ENCODE results near the gene TFF3.

TFF3 gene

DNA sequence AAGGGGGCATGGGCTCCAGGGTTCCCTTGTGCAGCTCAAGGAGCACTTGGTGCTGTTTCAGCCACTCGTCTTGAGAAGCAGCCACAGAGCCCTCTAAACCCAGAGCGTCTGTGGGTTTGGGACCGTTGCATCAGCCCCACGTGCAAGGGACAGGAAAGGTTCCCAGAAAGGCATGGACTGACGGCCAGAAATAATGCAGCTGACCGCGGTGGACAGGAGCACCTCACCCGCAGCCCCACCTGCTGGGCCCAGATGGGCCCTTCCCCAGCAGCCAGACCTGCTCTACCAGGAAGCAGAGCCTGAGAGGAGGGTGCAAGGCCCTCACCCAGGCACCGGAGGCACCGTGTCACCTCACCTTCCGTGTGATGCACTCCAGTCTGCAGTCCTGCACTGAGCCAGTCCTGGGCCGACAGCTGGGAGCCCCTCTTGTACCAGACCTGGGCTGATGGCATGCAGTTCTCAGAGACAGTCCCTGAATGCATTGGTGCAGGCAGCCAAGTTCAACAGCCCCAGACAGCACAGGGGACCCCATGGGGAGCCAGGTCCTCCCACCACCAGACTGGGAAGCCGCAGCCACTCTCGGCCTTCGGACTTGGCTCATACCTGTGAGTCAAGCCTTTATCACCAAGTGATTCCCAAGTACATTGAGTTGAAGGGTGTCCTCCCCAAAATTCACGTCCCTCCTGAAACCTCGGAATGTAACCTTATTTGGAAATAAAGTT lies 4.8 kb upstream of the TFF3 start:
- no peak for DNase-seq

- no peak for DNase-seq
Measured at GRCh38 chr21:42319376-42319775, 4.2 kb upstream of the TFF3 start.

GRCh38 chr21:42317826-42318746 lies 2.9 kb upstream of the TFF3 start:
- no peak for DNase-seq

DNA sequence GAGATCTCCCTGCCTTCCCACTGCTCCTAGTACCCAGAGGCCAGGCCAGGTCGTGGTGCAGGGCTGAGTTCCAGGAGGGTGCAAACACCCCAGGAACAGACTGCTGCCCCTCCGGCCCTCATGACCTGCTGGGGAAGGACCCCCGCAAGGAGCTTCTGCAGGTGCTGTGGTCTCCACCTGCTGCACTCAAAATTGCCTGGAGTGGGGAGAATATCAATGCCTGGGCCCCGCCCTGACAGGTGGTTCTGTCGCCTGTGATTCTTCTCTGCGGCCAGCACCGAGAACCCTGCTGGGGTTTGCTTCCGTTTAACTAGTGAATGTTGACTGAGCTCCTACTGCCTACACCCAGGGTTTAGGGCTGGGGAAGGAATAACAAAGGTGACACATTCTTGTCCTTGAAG lies 2.1 kb upstream of the TFF3 start:
- DNase-seq: peak in 1 of 2 experiments; percentile 24

DNA sequence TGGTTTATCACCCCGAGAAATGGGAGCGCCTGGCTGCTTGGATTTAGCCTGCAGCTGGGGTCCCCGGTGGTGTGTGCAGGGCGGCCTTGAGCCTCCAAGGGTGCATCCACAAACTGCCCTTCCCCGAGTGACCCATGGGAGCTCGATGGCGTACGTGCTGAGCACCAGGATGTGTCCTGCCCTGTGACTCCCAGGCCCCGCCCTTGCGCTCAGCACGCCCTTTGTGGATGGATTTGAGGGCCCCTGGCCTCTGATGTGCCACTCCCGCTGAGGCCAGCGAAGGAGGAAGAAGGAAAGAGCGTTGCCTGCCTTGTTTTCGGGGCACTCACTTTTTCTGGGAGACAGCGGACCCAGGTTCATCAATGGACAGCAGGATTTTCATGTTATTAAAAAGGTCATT lies 1.7 kb upstream of the TFF3 start:
- DNase-seq: no peak

DNA sequence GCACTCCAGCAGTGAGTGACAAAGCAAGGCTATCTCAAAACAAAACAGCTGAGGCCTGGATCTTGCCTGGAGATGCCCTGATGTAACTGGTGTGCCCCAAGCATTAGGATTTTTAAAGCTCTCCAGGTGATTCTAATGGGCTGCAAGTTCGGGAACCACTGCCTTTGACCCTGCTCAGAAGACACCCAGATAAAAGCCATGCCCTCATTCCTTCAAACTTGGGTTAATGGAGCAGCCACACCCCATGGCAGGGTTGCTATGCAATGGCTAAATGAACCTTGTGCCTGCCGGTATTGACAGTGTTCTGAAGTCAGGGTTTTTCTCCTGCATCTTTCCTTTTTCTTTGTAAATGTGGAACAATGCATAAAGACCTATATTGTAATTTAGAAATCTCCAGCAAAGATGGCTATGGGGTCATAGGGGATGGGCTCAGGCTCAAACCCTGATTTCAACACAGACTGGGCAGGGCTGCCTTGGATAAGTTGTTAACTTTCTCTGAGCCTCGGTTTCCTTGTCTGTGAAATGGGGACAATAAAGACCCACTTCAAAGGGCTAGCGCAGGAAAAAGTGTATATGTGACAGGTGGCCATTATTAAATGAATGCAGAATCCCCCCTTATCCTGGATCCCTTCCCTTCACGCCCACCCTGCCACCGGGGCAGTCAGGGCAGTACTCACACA lies 453 bp downstream of the TFF3 start:
- DNase-seq: no peak

DNA sequence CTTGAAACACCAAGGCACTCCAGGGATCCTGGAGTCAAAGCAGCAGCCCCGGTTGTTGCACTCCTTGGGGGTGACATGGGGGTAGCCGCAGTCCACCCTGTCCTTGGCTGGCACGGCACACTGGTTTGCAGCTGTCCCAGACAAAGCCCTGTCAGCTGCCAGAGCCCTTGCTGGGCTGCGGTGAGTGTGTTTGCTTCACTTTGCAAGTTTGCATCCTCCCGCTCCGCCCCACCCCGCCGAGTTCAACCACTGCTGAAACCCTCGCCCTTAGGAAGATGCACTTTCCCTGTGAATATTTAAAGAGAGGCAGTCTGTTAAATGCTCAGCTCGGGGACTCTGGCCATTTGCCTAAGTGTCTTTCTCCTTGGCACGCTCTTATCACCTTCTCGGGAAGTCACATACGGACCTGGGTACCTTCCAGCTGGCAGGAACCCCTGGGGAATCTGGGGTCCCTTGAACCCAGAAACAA lies 1.7 kb downstream of the TFF3 start:
- no peak for DNase-seq

DNA sequence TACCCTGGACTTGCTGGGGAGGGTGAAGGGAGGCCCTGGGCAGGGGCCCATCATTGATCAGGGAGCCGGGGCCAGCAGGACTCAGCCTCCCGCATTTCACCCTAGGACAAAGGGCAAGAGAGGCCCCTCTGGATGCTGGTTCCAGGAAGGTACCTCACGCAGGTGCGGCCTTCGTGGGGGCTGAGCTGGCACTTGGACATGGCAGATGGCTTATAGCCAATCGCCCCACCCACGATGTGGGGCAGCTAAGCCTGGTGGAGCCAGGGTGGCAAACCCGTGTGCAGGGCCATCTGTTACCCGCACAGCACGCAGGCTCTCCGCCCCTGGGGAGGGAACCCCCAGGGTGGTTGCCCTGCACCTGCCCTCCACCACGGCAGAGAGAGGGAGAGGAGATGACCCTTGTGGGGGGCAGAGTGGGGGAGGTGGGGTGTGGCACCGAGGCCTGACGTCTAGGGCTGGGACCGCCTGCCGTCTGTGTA lies 2.5 kb downstream of the TFF3 start:
- DNase-seq: no peak

DNA sequence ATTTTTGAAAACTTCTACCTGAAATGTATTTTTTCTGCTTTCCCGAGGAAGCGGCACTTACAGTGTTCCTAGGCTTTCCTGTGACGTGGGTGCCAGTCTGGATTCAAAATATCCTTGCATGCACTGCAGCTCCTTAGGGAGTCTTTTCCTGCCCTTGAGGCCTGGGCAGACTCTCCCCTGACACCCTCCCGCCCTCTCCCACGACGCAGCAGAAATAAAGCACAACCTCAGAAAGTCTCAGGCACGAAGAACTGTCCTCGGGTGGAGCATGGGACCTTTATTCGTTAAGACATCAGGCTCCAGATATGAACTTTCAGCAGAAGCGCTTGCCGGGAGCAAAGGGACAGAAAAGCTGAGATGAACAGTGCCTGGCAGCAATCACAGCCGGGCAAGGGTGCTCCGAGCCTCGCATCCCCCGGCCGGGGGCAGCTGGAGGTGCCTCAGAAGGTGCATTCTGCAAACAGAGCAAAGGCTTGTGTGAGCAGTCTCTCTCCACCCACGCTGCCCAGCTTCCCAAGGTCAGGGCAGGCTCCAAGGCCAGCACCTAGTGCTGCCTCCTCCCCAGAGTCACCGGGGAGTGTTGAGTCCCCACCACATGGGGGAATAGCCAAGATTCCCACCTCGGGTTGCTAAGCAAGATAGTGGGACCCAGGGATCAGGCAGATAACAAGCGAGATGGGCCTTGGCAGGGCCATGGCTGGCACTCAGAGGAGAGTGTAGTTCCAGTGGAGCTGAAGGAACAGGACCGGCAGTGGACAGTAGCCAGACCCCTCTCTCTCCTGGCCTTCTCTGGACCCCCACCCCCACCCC lies 3.2 kb downstream of the TFF3 start:
- no peak for DNase-seq

DNA sequence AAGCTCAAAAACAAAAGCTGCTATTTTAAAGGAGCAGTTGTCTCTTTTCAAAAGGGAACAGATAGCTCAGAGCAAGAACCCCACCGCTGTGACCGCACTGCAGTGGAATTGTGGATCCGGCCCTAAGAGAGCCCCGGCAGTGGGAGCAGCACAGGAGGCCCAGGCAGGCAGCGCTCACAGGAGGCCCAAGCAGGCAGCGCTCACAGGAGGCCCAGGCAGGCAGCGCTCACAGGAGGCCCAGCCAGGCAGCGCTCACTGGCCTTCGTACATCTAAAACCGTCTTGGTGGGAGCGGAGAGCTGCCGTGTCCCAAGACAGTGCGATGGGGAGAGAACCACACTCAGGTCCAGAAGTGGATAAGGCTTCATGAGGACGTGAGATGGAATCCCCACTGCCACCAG lies 4.0 kb downstream of the TFF3 start:
- DNase-seq: no peak

DNA sequence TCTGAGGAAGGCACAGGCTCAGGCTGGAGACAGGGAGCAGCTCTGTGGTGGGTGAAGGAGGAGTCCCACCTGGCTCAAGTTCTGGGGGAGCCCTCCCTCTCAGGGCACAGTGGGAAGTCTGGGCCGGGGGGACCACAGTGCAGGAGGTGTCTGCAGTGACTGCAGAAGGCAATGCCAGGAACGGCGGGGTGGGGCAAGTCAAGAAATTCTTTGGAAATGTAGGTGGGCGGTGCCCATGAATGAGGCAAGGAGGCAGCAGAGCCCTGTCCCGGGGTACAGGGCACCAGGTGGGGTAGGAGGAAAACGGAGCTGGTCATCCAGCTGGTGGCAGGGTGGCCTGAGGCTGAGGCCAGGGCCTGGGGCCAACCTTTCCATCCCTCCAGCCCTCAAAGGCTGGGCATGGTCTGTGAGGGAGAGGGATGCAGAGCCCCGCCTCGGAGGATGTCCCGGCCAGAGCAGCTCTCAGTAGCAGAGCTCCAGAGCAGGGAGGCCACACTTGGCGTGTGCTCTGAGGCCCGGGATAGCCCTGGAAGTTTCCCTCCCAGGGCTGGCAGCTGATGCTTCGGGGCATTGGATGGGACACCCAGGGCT lies 4.7 kb downstream of the TFF3 start:
- no peak for DNase-seq

GRCh38 chr21:42309753-42310213 lies 5.4 kb downstream of the TFF3 start:
- DNase-seq: peak; percentile 36 to 72

DNA sequence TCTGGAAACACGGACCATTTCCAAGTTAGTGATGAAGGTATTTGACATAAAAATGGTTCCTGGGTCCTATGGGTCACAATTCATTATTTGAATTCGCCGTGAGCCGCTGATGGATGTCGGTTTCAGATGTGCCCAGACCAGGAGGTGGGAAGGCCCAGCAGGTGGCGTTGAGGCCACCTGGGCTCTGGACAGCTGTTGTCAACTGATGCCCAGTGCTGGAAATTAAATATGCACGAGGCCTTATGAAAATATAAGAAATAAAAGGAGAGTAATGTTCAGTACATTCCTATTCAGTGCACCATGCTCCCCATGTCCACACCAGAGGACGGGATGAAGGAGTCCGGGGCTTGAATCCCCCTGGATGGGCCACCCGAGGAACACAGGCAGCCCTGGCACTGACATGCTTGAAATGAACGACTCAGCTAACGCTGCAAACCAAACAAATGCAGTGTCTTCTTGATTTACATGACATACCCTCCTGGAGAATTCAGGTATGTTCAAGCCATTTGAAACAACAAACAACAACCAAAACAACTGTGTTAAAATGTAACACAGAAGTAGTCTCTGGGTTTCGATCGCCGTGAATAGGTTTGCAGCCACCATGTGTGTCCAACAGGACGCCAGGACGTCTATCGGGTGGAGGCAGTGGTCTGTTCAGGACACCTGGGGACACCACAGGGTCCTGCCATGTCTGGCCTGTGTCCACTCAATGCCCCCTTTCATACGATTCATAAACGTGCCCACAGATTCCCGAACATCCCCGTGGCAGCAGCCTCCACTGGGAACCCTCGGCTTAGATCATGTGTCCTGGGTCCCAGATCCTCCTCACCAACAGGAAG lies 6.1 kb downstream of the TFF3 start:
- DNase-seq: no peak

GRCh38 chr21:42308161-42308913 lies 6.9 kb downstream of the TFF3 start:
- no peak for DNase-seq

GRCh38 chr21:42307106-42307505 lies 8.1 kb downstream of the TFF3 start:
- no peak for DNase-seq

DNA sequence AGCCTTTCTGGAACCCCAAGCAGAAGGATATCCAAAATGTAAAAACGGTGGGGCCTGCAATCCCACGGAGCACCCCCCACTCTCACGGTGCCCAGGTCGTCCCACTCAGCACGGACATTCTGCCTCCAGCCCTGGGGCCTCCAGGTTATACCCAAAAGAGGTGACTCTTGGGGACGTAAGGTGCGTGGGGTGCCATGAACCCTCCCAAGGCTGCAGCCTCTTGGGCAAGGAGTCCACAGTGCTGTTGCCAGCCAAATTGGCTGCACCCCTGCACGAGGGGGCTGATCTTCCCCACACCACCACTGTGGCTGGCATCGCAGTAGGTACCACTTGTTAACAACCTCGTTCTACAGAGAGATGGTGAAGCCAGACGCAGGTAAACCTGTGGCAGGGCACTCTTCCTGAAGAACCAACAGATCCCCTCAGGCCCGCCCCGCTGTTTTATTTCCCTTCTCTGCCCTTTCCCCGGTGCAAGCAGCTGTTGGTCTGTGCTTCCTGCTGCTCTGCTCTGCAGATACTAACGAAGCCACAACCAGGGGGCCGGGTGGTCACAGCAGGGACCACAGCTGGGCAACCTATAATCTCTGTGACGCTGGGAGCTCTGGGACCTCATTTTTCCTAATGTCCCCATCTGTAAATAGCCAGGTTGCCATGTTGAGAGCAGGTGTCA lies 8.7 kb downstream of the TFF3 start:
- DNase-seq: no peak

GRCh38 chr21:42305707-42306147 lies 9.5 kb downstream of the TFF3 start:
- DNase-seq: no peak

DNA sequence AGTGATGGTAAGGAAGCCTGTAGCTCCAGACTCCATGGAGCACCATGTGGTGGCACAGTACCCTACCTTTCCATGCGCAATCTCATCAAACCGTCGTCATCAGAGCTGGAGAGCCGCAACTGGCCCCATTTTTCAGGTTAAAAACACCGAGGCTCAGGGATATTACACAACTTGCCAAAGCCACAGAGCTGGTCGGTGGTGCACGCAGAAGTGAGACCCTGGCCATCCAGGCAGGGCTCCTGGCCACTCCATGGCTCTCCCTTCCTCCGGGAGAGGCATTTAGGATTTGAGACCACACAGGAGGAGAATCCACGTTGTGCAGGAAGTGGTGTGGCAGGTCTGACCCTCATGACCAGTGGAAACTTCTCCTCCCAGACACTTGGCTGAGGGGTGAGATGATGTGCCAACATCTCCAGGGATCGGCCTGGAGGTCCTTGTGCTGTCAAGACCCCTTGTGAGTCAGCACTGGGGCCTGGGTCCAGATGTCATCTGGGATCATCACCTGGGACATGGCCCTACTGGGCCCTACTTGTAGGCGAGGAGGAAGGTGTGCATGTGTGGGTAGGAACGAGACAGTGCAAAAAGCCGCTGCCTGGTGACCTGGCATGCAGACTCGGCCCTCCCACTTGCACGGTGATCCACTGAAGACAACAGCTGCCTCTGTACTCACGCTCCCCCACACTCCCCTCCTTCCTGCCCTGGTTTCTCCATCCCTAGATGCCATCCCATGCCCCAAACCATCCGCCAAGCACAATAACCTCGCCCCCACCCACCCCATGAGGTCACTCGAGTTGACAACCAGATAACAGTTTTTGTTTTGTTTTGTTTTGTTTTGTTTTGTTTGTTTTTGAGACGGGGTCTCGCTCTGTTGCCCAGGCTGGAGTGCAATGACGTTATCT lies 10.4 kb downstream of the TFF3 start:
- no peak for DNase-seq

All from NCI-H1930 (cell line).